Measurements from ENCODE around the gene PSAPL1. TPM values are rescaled to one million over a fixed set of nuclear protein-coding genes. Genes with fewer than 3 reads are reported as not detected.

Gene PSAPL1
- total and polyA plus RNA-seq, 2 of the 8 experiments (the other 6 are each of a cell fraction or from before 2014, with no cell fraction given): 0.03 TPM; not detected in 1

GRCh38 chr4:7400671-7401298, 33.9 kb downstream of the PSAPL1 start (continued):
- no peak for TF ChIP-seq POU5F1 (IDR thresholded peaks at IDR 0.05; ENCODE audit: low read depth, low read length)

Measured in H1 (cell line).